ENCODE results near the gene GFM2.
A peak's percentile ranks its signal among the peaks of the same experiment; 100 is the strongest.
"Not testable (repeated sequence)": the region's sequence is repeated elsewhere in the genome, so short reads cannot be mapped to it uniquely, and the experiment has no call there.

The GFM2 gene

DNA sequence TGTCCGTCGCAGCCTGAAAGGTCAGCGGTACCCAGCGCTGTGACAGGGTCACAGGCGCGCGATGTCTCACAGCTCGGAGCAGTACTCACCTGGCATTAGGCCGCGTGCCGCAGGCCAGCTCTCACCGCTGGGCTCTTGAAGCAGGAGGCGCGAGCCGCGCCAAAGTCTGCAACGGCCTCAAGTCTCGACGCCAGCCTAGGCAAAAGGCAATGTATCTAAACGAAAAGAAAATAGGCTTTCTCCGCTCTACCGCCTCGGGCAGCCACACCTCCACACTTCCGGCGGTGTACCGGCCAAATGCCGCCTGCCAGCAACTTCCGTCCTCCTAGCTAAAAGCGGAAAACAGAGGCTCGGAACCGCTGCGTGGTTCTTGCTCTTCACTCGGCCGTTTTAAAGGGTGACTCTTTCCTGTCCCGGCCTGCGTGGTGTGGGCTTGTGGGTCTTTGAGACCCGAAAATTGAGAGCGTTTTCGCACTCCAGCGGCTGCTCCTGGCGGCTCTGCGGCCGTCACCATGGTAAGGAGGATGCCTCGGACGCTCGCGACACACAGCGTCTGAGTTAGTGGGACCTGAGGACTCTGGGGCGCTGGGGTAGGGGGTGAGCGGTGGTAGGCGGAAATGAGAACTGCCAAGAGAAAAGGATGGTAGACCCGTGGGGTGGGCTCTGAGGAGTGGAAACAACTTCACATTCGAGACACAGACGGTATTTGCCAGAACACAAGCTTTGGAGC is at the start of gene GFM2, which contains the start of gene NSA2:
Gene GFM2, minus strand, starts transcription at position 269 of the 730 bp plus-strand sequence. CDS start 3,375 bp downstream, outside the sequence.
Gene NSA2, plus strand, starts transcription at position 401 of the 730 bp plus-strand sequence. Its CDS starts 112 bp downstream, at position 513.
- peak; percentile 85 to 87 for DNase-seq

DNA sequence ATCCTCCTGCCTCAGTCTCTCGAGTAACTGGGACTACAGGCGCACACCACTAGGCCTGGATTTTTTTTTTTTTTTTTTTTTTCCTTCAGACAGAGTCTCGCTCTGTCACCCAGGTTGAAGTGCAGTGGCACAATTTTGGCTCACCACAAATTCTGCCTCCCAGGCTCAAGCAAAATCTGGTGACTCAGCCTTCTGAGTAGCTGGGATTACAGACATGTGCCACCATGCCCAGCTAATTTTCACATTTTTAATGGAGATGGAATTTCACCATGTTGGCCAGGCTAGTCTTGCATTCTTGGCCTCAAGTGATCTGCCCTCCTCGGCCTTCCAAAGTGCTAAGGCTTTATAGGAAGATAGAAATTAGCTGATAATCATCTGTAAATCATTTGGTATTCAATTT is 44.0 kb upstream of the GFM2 start:
- DNase-seq = no peak

GRCh38 chr5:74801941-74802340 is 35.0 kb upstream of the GFM2 start:
- no peak for DNase-seq

- no peak for DNase-seq
Observed at GRCh38 chr5:74801197-74801596, 34.3 kb upstream of the GFM2 start.

DNA sequence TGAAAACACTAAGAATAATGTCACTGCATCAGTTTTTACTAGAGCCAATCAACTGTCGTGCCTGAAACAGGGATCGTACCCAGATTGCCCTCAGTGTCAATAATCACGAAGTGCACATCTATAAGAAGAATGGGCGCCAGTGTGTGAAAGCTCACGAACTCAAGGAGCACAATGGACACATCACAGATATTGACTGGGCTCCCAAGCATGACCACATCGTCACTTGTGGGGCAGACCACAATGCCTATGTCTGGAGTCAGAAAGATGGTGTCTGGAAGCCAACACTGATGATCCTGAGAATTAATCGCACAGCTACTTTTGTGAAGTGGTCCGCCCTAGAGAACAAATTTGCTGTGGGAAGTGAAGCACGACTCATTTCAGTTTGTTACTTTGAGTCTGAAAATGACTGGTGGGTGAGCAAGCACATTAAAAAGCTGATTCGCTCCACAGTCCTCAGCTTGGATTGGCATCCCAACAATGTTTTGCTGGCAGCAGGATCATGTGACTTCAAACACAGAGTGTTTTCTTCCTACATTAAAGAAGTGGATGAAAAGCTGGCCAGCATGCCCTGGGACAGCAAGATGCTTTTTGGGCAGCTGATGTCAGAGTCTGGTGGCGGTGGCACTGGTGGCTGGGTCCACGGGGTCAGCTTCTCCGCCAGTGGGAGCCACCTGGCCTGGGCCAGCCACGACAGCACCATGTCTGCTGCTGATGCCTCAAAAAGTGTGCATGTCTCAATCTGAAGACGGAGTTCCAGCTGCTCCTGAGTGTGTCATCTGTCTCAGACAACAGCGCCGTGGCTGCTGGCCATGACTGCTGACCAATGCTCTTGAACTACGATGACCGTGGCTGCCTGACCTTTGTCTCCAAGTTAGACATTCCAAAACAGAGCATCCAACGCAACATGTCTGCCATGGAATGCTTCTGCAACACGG is 32.3 kb upstream of the GFM2 start:
- DNase-seq = no peak

- not testable (repeated sequence) for DNase-seq
Observed at GRCh38 chr5:74791669-74792068, 24.8 kb upstream of the GFM2 start.

GRCh38 chr5:74787424-74787823 is 20.5 kb upstream of the GFM2 start:
- DNase-seq = no peak

DNA sequence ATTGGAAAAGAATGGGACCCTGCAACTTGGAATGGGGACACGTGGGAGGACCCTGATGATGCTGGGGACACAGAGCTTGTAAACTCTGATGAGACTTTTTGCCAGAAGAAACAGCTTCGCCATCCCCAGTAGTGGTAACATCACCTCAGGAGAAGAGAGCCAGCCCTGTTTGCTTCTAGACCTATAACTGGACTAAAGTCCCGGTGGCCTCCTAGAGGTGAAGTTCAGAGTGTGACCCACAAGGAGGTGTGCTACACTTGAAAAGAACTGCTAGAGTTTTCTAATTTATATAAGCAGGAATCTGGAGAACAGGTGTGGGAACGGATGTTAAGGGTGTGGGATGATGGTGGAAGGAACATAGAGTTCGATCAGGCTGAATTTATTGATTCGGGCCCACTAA is 19.9 kb upstream of the GFM2 start:
- DNase-seq = no peak

GRCh38 chr5:74778609-74779008 is 11.7 kb upstream of the GFM2 start:
- DNase-seq = no peak

DNA sequence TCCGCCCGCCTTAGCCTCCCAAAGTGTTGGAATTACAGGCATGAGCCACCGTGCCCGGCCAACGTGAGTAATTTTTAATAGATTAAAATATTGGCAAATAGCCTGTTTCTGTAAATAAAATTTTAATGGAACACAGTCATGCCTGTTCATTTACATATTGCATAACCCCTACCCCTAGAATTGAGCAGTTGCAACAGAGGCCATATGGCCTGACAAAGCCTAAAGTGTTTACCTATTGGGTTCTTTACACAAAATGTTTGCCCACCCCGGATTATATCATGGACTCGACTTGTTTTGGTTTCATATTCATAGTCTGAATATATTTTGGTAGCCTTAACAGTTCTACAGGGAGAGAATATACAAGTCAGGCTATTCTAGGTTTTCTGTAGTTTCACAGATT is 5.4 kb upstream of the GFM2 start:
- DNase-seq = no peak

GRCh38 chr5:74767579-74767913 is 629 bp upstream of the GFM2 start:
- DNase-seq = peak in 1 of 2 experiments; percentile 17

- DNase-seq = peak; percentile 6 to 24
Observed at GRCh38 chr5:74766418-74766848, 484 bp downstream of the GFM2 start.

- no peak for DNase-seq
Observed at GRCh38 chr5:74765929-74766328, 988 bp downstream of the GFM2 start.

DNA sequence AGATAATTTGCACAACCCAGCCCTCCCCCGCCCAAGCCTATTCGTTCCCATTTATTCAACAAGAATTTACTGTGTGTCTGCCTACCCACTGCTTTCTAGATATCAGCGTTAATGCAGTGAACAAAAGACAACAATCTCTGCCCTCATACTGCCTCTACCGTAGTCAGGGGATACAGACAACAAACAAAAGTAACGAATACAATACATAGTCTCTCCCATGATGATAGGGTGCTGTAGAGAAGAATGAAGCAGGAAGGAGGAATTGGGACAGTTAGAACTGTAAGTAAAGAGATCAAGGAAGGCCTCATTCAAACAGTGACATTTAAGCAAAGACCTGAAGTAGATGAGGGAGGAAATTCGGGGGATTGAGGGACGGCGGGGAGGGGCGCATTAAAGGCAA is 1.7 kb downstream of the GFM2 start:
- DNase-seq = no peak

DNA sequence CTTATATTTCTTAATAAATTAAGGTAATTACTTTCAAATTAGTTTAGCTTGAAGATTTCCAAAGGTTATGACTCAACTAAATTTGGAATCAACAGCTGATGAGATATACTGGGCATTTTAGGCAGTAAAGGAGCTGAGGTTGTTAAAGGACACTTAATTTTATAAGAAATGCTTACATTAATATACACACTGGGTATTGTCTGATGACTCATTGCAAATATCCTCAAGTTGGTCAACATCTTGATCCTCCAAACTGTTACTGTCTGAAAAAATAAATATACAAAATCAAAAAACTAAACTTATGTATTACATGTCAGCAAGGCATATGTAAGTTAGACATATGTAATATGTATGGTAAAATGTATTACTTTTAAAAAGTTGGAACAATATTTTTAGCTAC is 3.4 kb downstream of the GFM2 start:
- no peak for DNase-seq

DNA sequence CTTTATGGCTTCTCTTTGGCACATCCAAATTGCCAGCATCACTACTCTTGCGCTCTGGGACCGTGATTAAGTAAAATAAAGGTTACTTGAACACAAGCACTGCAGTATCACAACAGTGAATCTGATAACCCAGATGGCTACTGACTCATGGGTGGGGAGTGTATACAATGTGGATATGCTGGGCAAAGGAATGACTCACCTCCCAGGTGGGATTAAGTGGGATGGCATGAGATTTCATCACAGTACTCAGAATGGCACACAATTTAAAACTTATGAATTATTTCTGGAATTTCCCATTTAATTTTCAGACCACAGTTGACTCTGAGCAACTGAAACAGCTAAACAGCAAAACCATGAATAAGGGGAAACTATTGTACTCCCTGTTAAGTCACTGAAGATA is 4.3 kb downstream of the GFM2 start:
- no peak for DNase-seq

DNA sequence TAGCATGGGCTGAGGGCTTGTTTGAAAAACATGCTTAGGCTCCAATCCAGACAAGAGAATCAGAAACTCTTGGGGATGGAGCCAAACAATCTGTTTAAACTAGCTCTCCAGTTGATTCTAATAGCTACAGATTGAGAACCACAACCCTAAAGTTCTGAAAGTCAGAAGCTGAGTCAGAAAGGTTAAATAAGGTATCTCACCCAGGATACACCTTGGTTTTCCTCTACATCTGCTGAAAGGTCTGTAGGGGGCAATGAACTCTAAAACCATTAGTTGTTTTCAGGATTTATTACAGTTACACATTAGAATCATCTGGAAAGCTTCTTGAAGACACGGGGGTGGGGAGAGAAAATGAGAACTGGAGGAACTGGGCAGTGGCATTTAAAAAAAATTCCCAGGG is 5.7 kb downstream of the GFM2 start:
- no peak for DNase-seq

DNA sequence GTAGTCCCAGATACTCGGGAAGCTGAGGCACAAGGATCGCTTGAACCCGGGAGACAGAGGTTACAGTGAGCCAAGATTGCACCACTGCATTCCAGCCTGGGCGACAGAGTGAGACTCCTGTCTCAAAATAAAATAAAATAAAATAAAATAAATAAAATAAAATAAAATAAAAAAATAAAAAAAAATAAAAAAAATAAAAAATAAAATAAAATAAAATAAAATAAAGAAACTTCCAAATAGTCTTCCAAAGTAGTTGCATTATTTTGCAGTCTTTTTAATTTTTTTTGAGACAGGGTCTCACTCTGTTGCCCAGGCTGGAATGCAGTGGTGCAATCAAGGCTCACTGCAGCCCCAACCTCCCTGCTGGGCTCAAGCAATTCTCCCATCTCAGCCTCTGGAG is 18.2 kb downstream of the GFM2 start:
- not testable (repeated sequence) for DNase-seq

- DNase-seq = no peak
Observed at GRCh38 chr5:74738406-74738805, 28.5 kb downstream of the GFM2 start.

- no peak for DNase-seq
Observed at GRCh38 chr5:74736759-74737158, 30.2 kb downstream of the GFM2 start.

GRCh38 chr5:74725331-74725730 is 41.6 kb downstream of the GFM2 start:
- no peak for DNase-seq

- DNase-seq = no peak
Observed at GRCh38 chr5:74722271-74722670, 44.6 kb downstream of the GFM2 start.

DNA sequence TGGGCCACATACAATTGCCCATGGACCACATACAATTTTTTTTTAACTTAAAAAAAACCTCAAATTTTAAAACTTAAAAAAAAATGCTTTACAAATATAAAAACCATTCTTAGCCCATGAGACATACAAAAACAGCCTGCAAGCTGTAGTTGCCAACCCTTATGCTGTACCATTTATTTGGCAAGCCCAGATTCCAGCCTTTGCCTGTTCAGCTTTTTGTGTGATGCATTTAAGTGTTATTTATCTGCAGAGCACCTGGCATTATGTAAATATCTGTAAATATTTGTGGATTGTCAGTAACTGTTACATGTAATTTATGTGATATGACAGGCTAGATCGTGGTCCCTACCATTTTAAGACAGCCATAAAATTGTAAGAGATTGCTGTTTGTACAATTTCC is 49.3 kb downstream of the GFM2 start:
- peak in 1 of 2 experiments; percentile 8 for DNase-seq

- no peak for DNase-seq
Observed at GRCh38 chr5:74693191-74693590, 73.7 kb downstream of the GFM2 start.
